ENCODE measurements around the gene TMEM182.

TMEM182 gene

DNA sequence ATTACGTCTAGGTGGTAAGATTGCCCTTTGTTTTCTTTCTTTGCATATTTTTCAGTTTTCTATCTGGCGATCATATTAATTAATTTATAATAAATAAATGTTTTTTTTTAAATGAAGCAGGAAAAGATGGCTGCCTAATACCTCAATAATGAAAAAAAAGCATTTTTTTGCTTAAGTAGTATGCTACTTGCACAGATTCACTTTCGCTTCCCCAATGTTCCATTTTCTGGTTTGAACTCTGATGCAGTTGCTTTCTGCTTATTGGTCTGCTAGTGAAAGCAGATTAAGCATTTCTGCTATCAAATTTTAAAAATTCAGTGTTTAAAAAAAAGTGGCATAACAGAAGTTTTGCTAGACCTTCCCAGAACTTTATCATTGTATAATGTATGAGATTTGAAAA, 11.9 kb upstream of the TMEM182 start:
- CTCF ChIA-PET: interaction anchor here (1.7 kb wide), 1 partner anchor 11 kb away, joined by 4 read pairs; no protein-coding TSS in a partner anchor
- no peak overlapping the region for H3K4me3 Mint-ChIP-seq
- H3K27me3 Mint-ChIP-seq: no peaks in the 10 kb centered on the region
- no peak overlapping the region for H3K27ac Mint-ChIP-seq
- H3K4me1 Mint-ChIP-seq: no peaks in the 10 kb centered on the region
- no peaks in the 10 kb centered on the region for H3K36me3 Mint-ChIP-seq
- no peaks in the 10 kb centered on the region for H3K9me3 Mint-ChIP-seq
- DNase-seq: no peak

DNA sequence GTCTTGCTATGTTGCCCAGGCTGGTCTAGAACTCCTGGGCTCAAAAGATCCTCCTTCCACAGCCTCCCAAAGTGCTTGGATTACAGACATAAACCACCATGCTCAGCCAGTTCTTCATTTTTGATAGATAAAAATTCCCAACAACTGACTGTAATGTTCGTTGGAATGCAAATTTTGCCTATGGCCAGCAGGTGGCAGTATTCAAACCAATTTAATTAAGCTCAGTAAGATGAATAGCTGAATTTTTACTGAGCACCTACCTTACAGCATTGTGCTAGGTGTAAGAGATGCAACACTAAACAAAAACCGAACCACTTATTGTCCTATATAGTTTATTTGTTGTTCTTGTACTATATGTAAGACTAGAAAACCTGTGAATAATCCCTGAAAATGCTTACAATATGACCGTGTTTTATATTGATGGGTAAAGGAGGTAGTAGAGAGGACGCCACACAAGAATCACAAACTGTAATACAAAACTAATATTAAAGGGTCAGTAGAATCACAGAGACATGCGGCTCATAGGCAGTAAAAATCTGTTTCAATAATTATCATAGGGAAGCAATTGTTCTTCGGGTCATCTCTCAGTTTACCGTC, 8.2 kb upstream of the TMEM182 start:
- Mint-ChIP-seq H3K36me3 (no peaks in the 10 kb centered on the region), H3K4me3 (no peak overlapping the region), H3K27ac (no peak overlapping the region), H3K27me3 (no peaks in the 10 kb centered on the region), H3K4me1 (no peaks in the 10 kb centered on the region), H3K9me3 (no peaks in the 10 kb centered on the region)
- DNase-seq: peak; percentile 44
- CTCF ChIA-PET: interaction anchor here (0.6 to 6.4 kb wide), 15 partner anchors 9 to 283 kb away, joined by 3 to 118 read pairs (median 4); partner anchors contain the start of gene TMEM182

- Mint-ChIP-seq H3K4me3 (no peak overlapping the region), H3K27ac (no peak overlapping the region), H3K9me3 (no peaks in the 10 kb centered on the region), H3K36me3 (no peaks in the 10 kb centered on the region), H3K4me1 (no peaks in the 10 kb centered on the region), H3K27me3 (no peaks in the 10 kb centered on the region)
- DNase-seq: no peak
- CTCF ChIA-PET: interaction anchor here (0.8 to 6.4 kb wide), 4 partner anchors 8 to 119 kb away, joined by 3 to 118 read pairs (median 20); partner anchors contain the start of gene TMEM182
Observed at GRCh38 chr2:102754456-102755145, 7.2 kb upstream of the TMEM182 start.

- CTCF ChIA-PET: interaction anchor here (0.8 to 6.4 kb wide), 3 partner anchors 8 to 50 kb away, joined by 4 to 118 read pairs (median 37); partner anchors contain the start of gene TMEM182
- no peak for DNase-seq
- no peaks in the 10 kb centered on the region for H3K4me1 Mint-ChIP-seq
- no peaks in the 10 kb centered on the region for H3K36me3 Mint-ChIP-seq
- no peak overlapping the region for H3K27ac Mint-ChIP-seq
- H3K27me3 Mint-ChIP-seq: no peaks in the 10 kb centered on the region
- no peaks in the 10 kb centered on the region for H3K9me3 Mint-ChIP-seq
- H3K4me3 Mint-ChIP-seq: no peak overlapping the region
Observed at GRCh38 chr2:102755284-102755683, 6.5 kb upstream of the TMEM182 start.

DNA sequence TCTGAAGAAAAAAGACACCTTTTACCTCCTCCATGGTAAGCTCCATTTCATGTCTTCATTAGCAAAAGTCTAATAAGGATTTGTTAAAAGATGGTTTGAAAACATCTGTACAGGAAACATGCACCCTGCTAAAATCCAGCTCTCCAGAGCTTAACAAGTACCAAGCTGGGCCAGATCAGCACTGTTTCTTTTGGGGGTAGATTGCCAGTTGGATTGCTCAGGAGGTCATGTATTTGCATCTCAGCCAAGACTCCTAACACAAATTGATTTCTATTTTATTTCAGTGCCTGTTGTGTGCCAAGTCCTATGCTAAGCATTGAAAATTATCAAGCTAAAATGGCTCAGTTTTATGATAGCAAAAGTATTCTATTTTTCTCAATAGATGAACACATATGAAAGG, 3.4 kb upstream of the TMEM182 start:
- Mint-ChIP-seq H3K36me3 (no peaks in the 10 kb centered on the region), H3K27me3 (no peaks in the 10 kb centered on the region), H3K4me3 (no peak overlapping the region), H3K27ac (no peak overlapping the region), H3K9me3 (no peaks in the 10 kb centered on the region), H3K4me1 (no peaks in the 10 kb centered on the region)
- no peak for DNase-seq
- CTCF ChIA-PET: interaction anchor here (1.1 kb wide), 1 partner anchor 46 kb away, joined by 4 read pairs; no protein-coding TSS in a partner anchor

DNA sequence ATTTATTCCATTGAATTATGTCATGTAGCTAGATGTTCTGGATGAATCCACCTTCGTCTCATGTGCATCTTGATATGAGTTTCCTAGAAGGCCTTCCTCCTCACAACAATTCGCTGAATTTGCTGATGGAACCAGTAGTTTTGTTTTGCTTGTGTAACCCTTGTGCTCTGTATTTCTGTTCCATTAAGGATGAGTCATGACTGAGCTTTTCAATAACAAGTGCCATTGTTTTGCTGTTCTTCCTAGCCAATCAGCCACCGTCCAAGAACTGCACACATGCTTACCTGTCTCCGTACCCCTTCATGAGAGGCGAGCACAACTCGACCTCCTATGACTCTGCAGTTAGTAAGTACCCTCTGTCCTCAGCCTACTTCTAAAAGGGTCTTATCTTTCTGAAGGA, 2.3 kb downstream of the TMEM182 start:
- H3K27ac Mint-ChIP-seq: no peak overlapping the region
- no peaks in the 10 kb centered on the region for H3K36me3 Mint-ChIP-seq
- H3K4me1 Mint-ChIP-seq: no peaks in the 10 kb centered on the region
- DNase-seq: no peak
- H3K27me3 Mint-ChIP-seq: no peaks in the 10 kb centered on the region
- H3K4me3 Mint-ChIP-seq: no peak overlapping the region
- CTCF ChIA-PET: interaction anchor here (5.6 kb wide), 1 partner anchor 11 kb away, joined by 37 read pairs; no protein-coding TSS in a partner anchor
- H3K9me3 Mint-ChIP-seq: no peaks in the 10 kb centered on the region

DNA sequence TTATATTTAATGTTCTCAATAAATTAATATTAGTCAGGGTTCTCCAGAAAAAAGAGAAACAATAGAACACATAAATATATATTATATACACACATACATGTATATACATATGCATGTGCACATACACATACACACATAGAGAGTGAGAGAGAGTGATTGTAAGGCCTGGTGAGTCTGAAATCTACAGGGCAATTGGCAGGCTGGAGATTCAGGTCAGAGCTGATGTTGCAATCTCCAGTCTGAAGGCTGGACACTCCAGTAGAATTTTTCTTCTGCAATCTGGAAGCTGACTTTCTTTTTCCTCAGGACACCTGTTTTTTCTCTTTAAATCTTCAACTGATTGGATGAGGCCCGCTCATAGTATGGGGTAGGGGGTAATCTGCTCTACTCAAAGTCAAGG, 3.2 kb downstream of the TMEM182 start:
- no peak overlapping the region for H3K27ac Mint-ChIP-seq
- H3K4me3 Mint-ChIP-seq: no peak overlapping the region
- CTCF ChIA-PET: interaction anchor here (1.3 to 5.6 kb wide), 2 partner anchors 12 to 41 kb away, joined by 3 to 37 read pairs; no protein-coding TSS in a partner anchor
- DNase-seq: no peak
- H3K27me3 Mint-ChIP-seq: no peaks in the 10 kb centered on the region
- no peaks in the 10 kb centered on the region for H3K36me3 Mint-ChIP-seq
- H3K9me3 Mint-ChIP-seq: no peaks in the 10 kb centered on the region
- H3K4me1 Mint-ChIP-seq: no peaks in the 10 kb centered on the region

GRCh38 chr2:102768253-102768652, 6.4 kb downstream of the TMEM182 start:
- Mint-ChIP-seq H3K27me3 (no peaks in the 10 kb centered on the region), H3K36me3 (no peaks in the 10 kb centered on the region), H3K27ac (no peak overlapping the region), H3K4me1 (no peaks in the 10 kb centered on the region), H3K4me3 (no peak overlapping the region), H3K9me3 (no peaks in the 10 kb centered on the region)
- CTCF ChIA-PET: interaction anchor here (1.3 kb wide), 1 partner anchor 15 kb away, joined by 4 read pairs; no protein-coding TSS in a partner anchor
- DNase-seq: no peak

DNA sequence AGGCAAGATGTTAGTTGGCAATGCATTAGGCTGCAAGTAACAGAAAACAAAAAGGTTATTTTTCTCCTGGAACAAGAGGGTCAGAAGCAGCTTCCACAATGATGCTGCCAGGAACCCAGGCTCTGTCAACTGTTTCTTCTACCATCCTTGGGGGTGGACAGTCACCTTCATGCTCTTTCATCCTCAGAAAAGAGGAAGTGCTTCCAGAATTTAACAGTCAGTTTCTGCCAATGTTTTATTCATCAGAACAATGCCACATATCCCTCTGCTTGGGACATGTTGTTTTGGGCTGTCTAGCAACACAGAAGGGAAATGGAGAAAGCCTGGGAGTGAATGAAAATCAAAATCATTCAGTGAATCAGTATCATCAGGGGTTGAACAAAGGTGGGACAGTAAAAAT, 7.1 kb downstream of the TMEM182 start:
- Mint-ChIP-seq H3K9me3 (no peaks in the 10 kb centered on the region), H3K27ac (no peak overlapping the region), H3K36me3 (no peaks in the 10 kb centered on the region), H3K27me3 (no peaks in the 10 kb centered on the region), H3K4me1 (no peaks in the 10 kb centered on the region), H3K4me3 (no peak overlapping the region)
- DNase-seq: no peak
- CTCF ChIA-PET: interaction anchor here (1.3 kb wide), 1 partner anchor 15 kb away, joined by 4 read pairs; no protein-coding TSS in a partner anchor

DNA sequence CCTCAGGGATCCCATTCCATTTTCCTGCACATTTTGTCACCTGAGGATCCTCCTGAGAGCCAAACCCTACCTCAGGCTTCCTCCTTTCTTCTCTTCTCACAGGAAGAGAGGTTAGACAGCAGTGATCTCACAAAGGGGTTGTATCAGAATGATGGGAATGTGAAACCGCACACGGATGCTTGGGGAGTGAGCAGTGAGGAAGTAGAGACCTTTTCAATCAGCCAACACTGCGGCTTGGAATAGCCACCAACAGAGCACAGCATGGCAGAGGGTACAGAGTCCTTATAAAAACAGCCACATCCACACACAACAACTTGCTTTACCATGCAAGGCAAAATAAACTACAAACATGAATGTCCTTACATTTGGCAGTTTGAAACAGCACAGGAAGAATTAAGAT, 8.7 kb downstream of the TMEM182 start:
- H3K27ac Mint-ChIP-seq: no peak overlapping the region
- CTCF ChIA-PET: no interaction called here

GRCh38 chr2:102771114-102771513, 9.3 kb downstream of the TMEM182 start:
- Mint-ChIP-seq H3K4me1 (no peaks in the 10 kb centered on the region), H3K36me3 (no peaks in the 10 kb centered on the region), H3K9me3 (no peaks in the 10 kb centered on the region), H3K4me3 (no peak overlapping the region), H3K27me3 (no peaks in the 10 kb centered on the region), H3K27ac (no peak overlapping the region)
- CTCF ChIA-PET: no interaction called here
- DNase-seq: no peak

More for the DNA sequence above, 8.7 kb downstream of the TMEM182 start:
- no peaks in the 10 kb centered on the region for H3K27me3 Mint-ChIP-seq
- H3K4me1 Mint-ChIP-seq: no peaks in the 10 kb centered on the region
- H3K36me3 Mint-ChIP-seq: no peaks in the 10 kb centered on the region
- H3K9me3 Mint-ChIP-seq: no peaks in the 10 kb centered on the region
- DNase-seq: no peak
- H3K4me3 Mint-ChIP-seq: no peak overlapping the region

DNA sequence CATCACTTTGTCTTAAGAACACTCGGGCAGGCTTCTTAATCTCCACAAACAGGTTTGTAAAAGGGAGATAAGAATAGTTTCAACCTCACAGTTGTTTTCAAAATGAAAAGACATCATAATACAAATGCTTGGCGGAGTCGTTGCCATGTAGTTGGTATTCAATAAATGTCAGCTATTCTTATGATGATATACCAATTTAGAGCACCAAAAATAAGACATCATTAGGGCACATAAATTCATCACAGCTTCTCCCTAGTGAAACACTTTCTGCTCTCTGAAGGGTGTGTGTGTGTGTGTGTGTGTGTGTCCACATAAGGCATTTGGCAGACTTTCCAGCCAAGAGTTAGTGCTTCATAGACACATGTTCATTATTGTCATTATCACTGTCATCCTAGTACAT, 10.8 kb downstream of the TMEM182 start:
- CTCF ChIA-PET: no interaction called here

DNA sequence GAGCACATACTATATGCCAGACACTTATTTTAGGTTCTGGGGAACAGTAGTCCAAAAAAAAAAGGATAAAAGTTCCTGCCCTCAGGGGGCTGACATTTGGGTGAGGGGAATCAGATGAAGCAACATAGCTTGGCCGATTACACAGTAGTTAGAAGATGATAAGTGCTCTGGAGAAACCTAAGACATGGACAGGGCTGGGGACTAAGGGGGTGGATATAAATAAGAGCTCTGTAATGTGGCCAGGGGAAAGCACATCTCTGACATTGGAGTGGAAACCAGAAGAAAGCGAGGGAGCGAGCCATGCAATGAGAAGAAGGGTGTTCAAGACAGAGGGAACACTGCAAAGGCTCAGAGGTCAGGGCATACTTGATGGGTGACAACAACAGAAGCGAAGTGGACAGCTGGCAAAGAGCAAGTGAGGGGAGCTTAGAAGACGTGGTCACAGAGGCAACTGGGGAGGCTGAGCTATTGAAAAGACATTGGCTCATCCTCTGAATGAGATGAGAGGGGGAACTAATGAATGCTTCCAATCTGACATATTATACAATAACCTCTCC, 11.4 kb downstream of the TMEM182 start:
- no peaks in the 10 kb centered on the region for H3K9me3 Mint-ChIP-seq
- no peak for DNase-seq
- H3K36me3 Mint-ChIP-seq: no peaks in the 10 kb centered on the region
- no peaks in the 10 kb centered on the region for H3K4me1 Mint-ChIP-seq
- H3K27ac Mint-ChIP-seq: no peak overlapping the region
- no peak overlapping the region for H3K4me3 Mint-ChIP-seq
- no peaks in the 10 kb centered on the region for H3K27me3 Mint-ChIP-seq
- CTCF ChIA-PET: no interaction called here

More for the DNA sequence above, 10.8 kb downstream of the TMEM182 start:
- H3K36me3 Mint-ChIP-seq: no peaks in the 10 kb centered on the region
- DNase-seq: no peak
- no peaks in the 10 kb centered on the region for H3K27me3 Mint-ChIP-seq
- no peak overlapping the region for H3K4me3 Mint-ChIP-seq
- no peaks in the 10 kb centered on the region for H3K9me3 Mint-ChIP-seq
- no peaks in the 10 kb centered on the region for H3K4me1 Mint-ChIP-seq
- no peak overlapping the region for H3K27ac Mint-ChIP-seq

DNA sequence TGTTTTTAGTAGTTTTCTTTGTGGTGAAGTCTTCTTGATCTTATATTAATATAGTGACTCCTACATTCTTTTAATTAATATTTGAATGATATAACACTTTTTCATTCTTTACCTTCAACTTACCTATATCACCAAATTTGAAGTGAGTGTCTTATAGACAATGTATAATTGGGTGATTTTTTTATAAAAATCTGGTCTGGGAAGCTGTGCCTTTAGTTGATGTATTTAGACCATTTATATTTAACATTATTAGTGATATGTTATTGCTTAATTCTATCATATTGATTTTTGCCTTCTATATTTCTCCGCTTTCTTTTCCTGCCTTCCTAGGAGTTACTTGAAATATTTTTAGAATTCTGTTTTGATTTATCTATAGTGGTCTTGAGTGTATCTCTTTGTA, 16.4 kb downstream of the TMEM182 start:
- CTCF ChIA-PET: no interaction called here

More for the DNA sequence above, 16.4 kb downstream of the TMEM182 start:
- Mint-ChIP-seq H3K27ac (no peak overlapping the region), H3K4me1 (no peaks in the 10 kb centered on the region), H3K27me3 (no peaks in the 10 kb centered on the region), H3K9me3 (no peaks in the 10 kb centered on the region), H3K36me3 (no peaks in the 10 kb centered on the region), H3K4me3 (no peak overlapping the region)
- no peak for DNase-seq
